HL-60 (cell line): ENCODE results near the gene PNMT.

Experiments
- DNase-seq, 2 experiments: peaks; one replicate each; pipeline ENCODE4 v3.0.0-alpha.2; 2010 to 2020; ENCODE audit warnings: low read depth in 1 of 2, low spot score in 1 of 2
- H3K27ac ChIP-seq: fragments of 250-450 bp; sonication (Bioruptor Pico); replicated peaks from 2 replicates; pipeline ENCODE4 v1.5.1; 2020; ENCODE audit warnings: mild to moderate bottlenecking, moderate library complexity
- H3K27me3 ChIP-seq: fragments of 250-450 bp; sonication (Bioruptor Pico); 2 replicates; pipeline ENCODE4 v1.5.1; 2021; ENCODE audit warnings: mild to moderate bottlenecking, moderate library complexity; ENCODE audit not compliant: insufficient read depth, poor library complexity, severe bottlenecking
- H3K4me3 ChIP-seq: replicated peaks from 2 replicates; pipeline ENCODE4 v1.5.1; 2011; ENCODE audit warnings: mild to moderate bottlenecking, control low read depth, low read length; ENCODE audit not compliant: insufficient read depth
- CTCF ChIP-seq: IDR thresholded peaks from one replicate; pipeline ENCODE4 v1.5.1; 2011; ENCODE audit warnings: low read length, control low read depth, inconsistent platforms; ENCODE audit not compliant: insufficient read depth
- GABPA ChIP-seq: IDR thresholded peaks from 2 replicates; pipeline ENCODE4 v1.6.1; 2012; ENCODE audit warnings: low read depth
- POLR2AphosphoS5 ChIP-seq: IDR thresholded peaks from 2 replicates; pipeline ENCODE4 v1.6.1; 2012; ENCODE audit warnings: low read depth
- REST ChIP-seq: IDR thresholded peaks from 2 replicates; pipeline ENCODE4 v1.6.1; 2012; ENCODE audit warnings: low read depth; ENCODE audit not compliant: insufficient replicate concordance
- SPI1 ChIP-seq: IDR thresholded peaks from 2 replicates; pipeline ENCODE4 v1.6.1; 2012; ENCODE audit warnings: low read depth, mild to moderate bottlenecking, borderline replicate concordance

The PNMT gene

GRCh38 chr17:39642291-39643074 is 25.8 kb upstream of the PNMT start:
- Histone ChIP-seq H3K27ac (no peak overlapping the region), H3K27me3 (no peaks in the 10 kb centered on the region), H3K4me3 (no peak overlapping the region)
- no peak for DNase-seq
- TF ChIP-seq GABPA (no peak), REST (no peak), SPI1 (no peak), CTCF (no peak), POLR2AphosphoS5 (no peak)

GRCh38 chr17:39643271-39643670 is 25.0 kb upstream of the PNMT start:
- Histone ChIP-seq H3K4me3 (no peak overlapping the region), H3K27ac (no peak overlapping the region), H3K27me3 (no peaks in the 10 kb centered on the region)
- DNase-seq = no peak
- TF ChIP-seq POLR2AphosphoS5 = no peak

GRCh38 chr17:39647256-39647655 is 21.0 kb upstream of the PNMT start:
- no peaks in the 10 kb centered on the region for H3K27me3 ChIP-seq
- no peak for DNase-seq
- H3K27ac ChIP-seq = no peak overlapping the region
- TF ChIP-seq GABPA = no peak
- no peak for TF ChIP-seq SPI1
- TF ChIP-seq REST = no peak
- TF ChIP-seq POLR2AphosphoS5 = no peak
- no peak for TF ChIP-seq CTCF
- H3K4me3 ChIP-seq = no peak overlapping the region

- Histone ChIP-seq H3K27ac (no peak overlapping the region), H3K4me3 (no peak overlapping the region), H3K27me3 (no peaks in the 10 kb centered on the region)
- DNase-seq = peak in 1 of 2 experiments; percentile 50
- TF ChIP-seq CTCF (no peak), POLR2AphosphoS5 (peak; percentile 57), SPI1 (peak; percentile 8; the same call in 1 of the 2 replicates)
Observed at GRCh38 chr17:39648616-39649366, 19.5 kb upstream of the PNMT start.
